T-cell (primary cell): ENCODE data around the gene ORMDL3. TPM values are rescaled to one million over a fixed set of nuclear protein-coding genes. Genes with fewer than 3 reads are reported as not detected.

ENCODE experiments used
- ATAC-seq, 4 experiments: fragments of 200-7000 bp in 3 of 4; fragments of 150-1000 bp in 1 of 4; cut with Tn5 transposase; replicated peaks in 1 of 4; 1 replicate in 3 of 4; 2 replicates in 1 of 4; pipeline ENCODE4 v1.10.0; 2021; ENCODE audit warnings: moderate library complexity in 3 of 4, mild to moderate bottlenecking in 2 of 4, moderate number of reproducible peaks in 1 of 4
- CTCF ChIA-PET, 2 donors: fragments of 300-600 bp; sonication (Branson Sonifier 250); formaldehyde crosslinking; loops; one replicate each; lab custom pipeline; 2022; ENCODE audit warnings: antibody characterized with exemption in 2 of 2; lab: Charles Lee
- POLR2A ChIA-PET, 2 donors: fragments of 300-600 bp; sonication (Branson Sonifier 250); formaldehyde crosslinking; loops; one replicate each; lab custom pipeline; 2022; ENCODE audit warnings: antibody characterized with exemption in 2 of 2; lab: Charles Lee
- DNase-seq, 35 experiments: peaks; one replicate each; pipeline versions ENCODE4 v3.0.0 to v3.0.0-alpha.2; 2013 to 2023
- H3K27ac ChIP-seq: one replicate; pipeline ENCODE4 v1.5.1; 2013; ENCODE audit warnings: low read length
- H3K27me3 ChIP-seq, 2 experiments: replicated peaks in 1 of 2; 1 replicate in 1 of 2; 2 replicates in 1 of 2; pipeline versions ENCODE4 v1.6.1 to v1.7.0; 2013; ENCODE audit warnings: low read length in 1 of 2, mixed read lengths in 1 of 2; ENCODE audit not compliant: control insufficient read depth in 2 of 2, insufficient read depth in 2 of 2; ENCODE audit errors: extremely low read depth in 1 of 2
- H3K36me3 ChIP-seq, 2 donors: 1 replicate in 1 of 2; 2 replicates in 1 of 2; pipeline versions ENCODE4 v1.6.1 to v1.7.0; 2013; ENCODE audit warnings: low read length in 1 of 2; ENCODE audit not compliant: control insufficient read depth in 2 of 2, insufficient read depth in 1 of 2; ENCODE audit errors: extremely low read depth in 1 of 2
- H3K4me1 ChIP-seq, 2 experiments: 1 replicate in 1 of 2; 2 replicates in 1 of 2; pipeline versions ENCODE4 v1.6.1 to v1.7.0; 2013; ENCODE audit warnings: low read length in 2 of 2, mixed read lengths in 1 of 2; ENCODE audit not compliant: insufficient read depth in 2 of 2, control insufficient read depth in 1 of 2; ENCODE audit errors: extremely low read depth in 1 of 2
- H3K4me3 ChIP-seq, 2 donors: 1 replicate in 1 of 2; 2 replicates in 1 of 2; pipeline versions ENCODE4 v1.5.1 to v1.7.0; 2013; ENCODE audit warnings: mild to moderate bottlenecking in 2 of 2, low read length in 1 of 2, moderate library complexity in 1 of 2; ENCODE audit not compliant: control insufficient read depth in 1 of 2; ENCODE audit errors: extremely low read depth in 1 of 2
- H3K9me3 ChIP-seq: 2 replicates; pipeline ENCODE4 v1.7.0; 2013
- H3K27ac Mint-ChIP-seq, 2 donors: one replicate each; pipeline ENCODE4 v1.8.0; 2020 to 2021; ENCODE audit warnings: mild to moderate bottlenecking in 2 of 2, mixed read lengths in 2 of 2
- H3K27me3 Mint-ChIP-seq, 2 donors: one replicate each; pipeline ENCODE4 v1.8.0; 2021 to 2022; ENCODE audit warnings: mixed read lengths in 2 of 2
- H3K36me3 Mint-ChIP-seq: one replicate; pipeline ENCODE4 v1.8.0; 2021; ENCODE audit warnings: mixed read lengths
- H3K4me1 Mint-ChIP-seq, 3 donors: one replicate each; pipeline ENCODE4 v1.8.0; 2020 to 2022; ENCODE audit warnings: mixed read lengths in 3 of 3, mild to moderate bottlenecking in 1 of 3
- H3K4me3 Mint-ChIP-seq, 3 donors: one replicate each; pipeline ENCODE4 v1.8.0; 2020 to 2022; ENCODE audit warnings: mild to moderate bottlenecking in 3 of 3, mixed read lengths in 3 of 3, moderate library complexity in 3 of 3
- H3K9me3 Mint-ChIP-seq, 3 donors: one replicate each; pipeline ENCODE4 v1.8.0; 2020 to 2022; ENCODE audit warnings: mixed read lengths in 3 of 3
- whole genome bisulfite sequencing: methylation state at CpG from one replicate; pipeline ENCODE4 v1.1.5; 2013; ENCODE audit warnings: missing lambda C conversion rate; ENCODE audit not compliant: insufficient coverage; 5-methylcytosine and 5-hydroxymethylcytosine counted together
- total RNA-seq, 35 experiments: library from RNA in 6 of 35; stranded (reverse) in 6 of 35; fragments of 120-200 nt in 1 of 35; gene quantifications; one replicate each; pipeline versions ENCODE4 v1.2.1 to v1.2.4 and lab custom pipeline; 2013 to 2026

Gene ORMDL3, protein sequence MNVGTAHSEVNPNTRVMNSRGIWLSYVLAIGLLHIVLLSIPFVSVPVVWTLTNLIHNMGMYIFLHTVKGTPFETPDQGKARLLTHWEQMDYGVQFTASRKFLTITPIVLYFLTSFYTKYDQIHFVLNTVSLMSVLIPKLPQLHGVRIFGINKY
- total RNA-seq, result 100 to 1,000 TPM in 4 of 5 donors, 10 to 100 TPM in 1; 88.3 to 164 (median 124) TPM
- total RNA-seq (2013), result 178 TPM
- 29.1 to 188 (median 113) reads per million in 29 experiments for total RNA-seq (lab: John Stamatoyannopoulos, UW)

DNA sequence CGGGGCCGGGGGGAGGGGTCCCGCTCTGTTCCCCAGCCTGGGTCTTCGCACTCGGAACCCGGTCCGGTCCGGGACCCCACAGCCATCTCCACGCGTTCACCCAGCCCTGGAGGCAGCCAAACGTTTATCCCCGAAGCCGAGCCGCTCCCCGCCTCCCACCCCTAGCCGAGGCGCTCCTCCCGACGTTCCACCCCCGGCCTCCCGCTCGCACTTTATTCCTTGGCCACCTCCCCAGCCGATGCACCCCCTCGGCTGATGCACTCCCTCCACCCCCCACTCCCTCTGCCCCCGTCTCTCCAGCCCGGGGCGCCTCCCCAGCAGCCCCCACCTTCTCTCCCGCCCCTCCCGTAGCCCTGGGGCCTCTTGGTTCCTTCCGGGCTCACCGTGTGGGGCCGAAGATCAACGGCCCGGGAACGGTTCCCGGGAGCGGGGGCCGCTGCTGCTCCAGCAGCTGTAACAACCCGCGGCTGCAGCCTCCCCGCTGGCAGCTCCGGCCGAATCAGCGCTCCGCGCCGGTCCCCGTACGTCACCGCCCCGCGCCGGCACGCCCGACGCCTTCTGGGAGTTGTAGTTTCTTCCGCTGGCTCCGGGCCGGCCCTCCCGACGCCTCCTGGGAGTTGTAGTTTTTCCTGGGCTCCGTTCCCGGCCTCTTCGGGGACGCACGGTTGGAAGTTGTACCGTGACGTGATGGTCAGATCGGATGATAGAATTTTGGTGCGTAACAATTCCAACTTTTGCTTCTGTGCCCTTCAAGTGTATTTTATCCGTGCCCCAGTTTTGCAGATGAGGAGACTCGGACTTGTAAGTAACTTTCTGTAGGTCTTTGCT, at the start of gene ORMDL3, which contains the start of gene LRRC3C:
TSS of gene ORMDL3 (minus strand) at position 501 of the 828 bp plus-strand sequence. CDS start 3,398 bp downstream, outside the sequence.
TSS of gene LRRC3C (plus strand) at position 632 of the 828 bp plus-strand sequence. CDS start 13,792 bp downstream, outside the sequence.
- Histone ChIP-seq H3K27ac (peak within 1 kb of the TSS; percentile 76), H3K9me3 (no peaks in the 10 kb centered on the region), H3K36me3 (peaks cover 10 to 20% of the 10 kb centered on the region in 2 donors), H3K27me3 (no peaks in the 10 kb centered on the region), H3K4me1 (peaks cover 27 to 53% of the 10 kb centered on the region in 2 experiments), H3K4me3 (peak within 1 kb of the TSS; percentile 93 to 95)
- H3K4me1 Mint-ChIP-seq, result peaks cover 49 to 56% (median 51%) of the 10 kb centered on the region in 3 donors
- ChIA-PET CTCF (interaction anchor here in 1 of 2 donors (1.0 to 1.3 kb wide), 4 partner anchors 53 to 306 kb away, joined by 3 to 4 read pairs (median 3); partner anchors contain the start of gene PSMD3), POLR2A (no interaction called here)
- no peaks in the 10 kb centered on the region for H3K9me3 Mint-ChIP-seq
- peak; percentile 79 to 86 (median 84) for ATAC-seq
- H3K36me3 Mint-ChIP-seq, result peaks cover 14% of the 10 kb centered on the region
- H3K4me3 Mint-ChIP-seq, result peak within 1 kb of the TSS; percentile 90 to 99 (median 97)
- DNase-seq, result peak; percentile 77 to 95 (median 87)
- 1% methylated on average over 61 of the region's 72 CpGs for WGBS
- H3K27ac Mint-ChIP-seq, result peak within 1 kb of the TSS; percentile 96 to 98
- H3K27me3 Mint-ChIP-seq, result no peaks in the 10 kb centered on the region

DNA sequence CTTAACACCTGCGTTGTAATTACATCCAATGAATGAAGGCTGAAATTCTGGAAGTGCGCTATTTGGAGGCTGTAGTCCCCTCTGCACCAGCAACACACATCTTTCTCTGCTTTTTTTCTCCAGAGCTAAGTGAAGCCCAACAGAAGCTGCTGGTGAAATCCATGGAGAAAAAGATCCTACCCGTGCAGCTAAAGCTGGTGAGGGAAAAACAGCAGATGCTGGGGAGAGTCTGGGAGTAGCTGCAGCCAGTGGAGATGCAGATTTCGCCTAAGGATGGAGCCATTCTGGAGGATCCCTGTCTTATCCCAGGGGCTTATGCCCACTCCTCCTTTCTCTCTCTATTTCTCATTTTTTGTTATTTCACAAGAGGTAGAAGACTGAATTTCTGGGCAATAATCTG, 48.4 kb upstream of the ORMDL3 start:
- Histone ChIP-seq H3K27me3 (peaks cover 0 to 13% of the 10 kb centered on the region in 2 experiments), H3K4me1 (peaks cover 2 to 7% of the 10 kb centered on the region in 2 experiments), H3K36me3 (no peaks in the 10 kb centered on the region), H3K4me3 (no peak overlapping the region), H3K27ac (no peak overlapping the region), H3K9me3 (no peaks in the 10 kb centered on the region)
- ATAC-seq (no peak), DNase-seq (no peak)
- WGBS, result no CpG with 5 or more reads among the region's 4 CpGs
- CTCF ChIA-PET, result interaction anchor here in 1 of 2 donors (1.7 kb wide), 1 partner anchor 19 kb away, joined by 5 read pairs; no protein-coding TSS in a partner anchor
- Mint-ChIP-seq H3K36me3 (no peaks in the 10 kb centered on the region), H3K27ac (no peak overlapping the region), H3K9me3 (no peaks in the 10 kb centered on the region), H3K4me1 (peaks cover 9 to 14% (median 13%) of the 10 kb centered on the region in 3 donors), H3K27me3 (peaks cover 15% of the 10 kb centered on the region in 2 donors), H3K4me3 (no peak overlapping the region)
- POLR2A ChIA-PET, result interaction anchor here (0.7 kb wide), 3 partner anchors 29 to 275 kb away, joined by 3 to 6 read pairs (median 4); no protein-coding TSS in a partner anchor

DNA sequence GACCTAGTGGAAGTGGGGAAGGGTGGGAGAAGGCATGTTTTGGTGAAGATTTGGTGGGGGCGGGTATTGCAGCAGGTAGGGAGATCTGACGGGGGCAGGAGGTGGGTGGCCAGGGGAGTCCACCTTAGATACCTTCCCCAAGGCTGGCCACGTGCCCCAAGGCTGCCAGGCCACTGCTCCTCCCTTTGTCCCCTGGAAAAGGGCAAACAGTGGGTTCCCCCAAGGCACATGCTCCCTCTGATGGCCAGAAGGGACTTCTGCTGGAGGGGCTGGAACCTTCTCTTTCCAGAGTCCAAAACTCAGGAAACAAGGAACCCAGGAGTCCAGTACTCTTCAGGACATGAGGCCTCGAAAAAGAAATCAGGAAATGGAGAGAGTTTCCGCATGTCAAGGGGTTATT, 47.0 kb upstream of the ORMDL3 start:
- no peaks in the 10 kb centered on the region for H3K4me1 ChIP-seq
- DNase-seq (no peak), ATAC-seq (no peak)
- ChIA-PET POLR2A (interaction anchor here in 1 of 2 donors (0.6 to 1.0 kb wide), 2 partner anchors 12 to 20 kb away, joined by 11 to 14 read pairs; no protein-coding TSS in a partner anchor), CTCF (interaction anchor here (0.6 to 0.7 kb wide), 4 partner anchors 91 to 1416 kb away, joined by 3 to 9 read pairs (median 3); no protein-coding TSS in a partner anchor)
- no peaks in the 10 kb centered on the region for H3K9me3 ChIP-seq
- H3K36me3 ChIP-seq, result no peaks in the 10 kb centered on the region
- no peak overlapping the region for H3K27ac Mint-ChIP-seq
- H3K4me3 Mint-ChIP-seq, result no peak overlapping the region
- H3K9me3 Mint-ChIP-seq, result no peaks in the 10 kb centered on the region
- H3K27me3 ChIP-seq, result peaks cover 0 to 20% of the 10 kb centered on the region in 2 experiments
- H3K4me3 ChIP-seq, result no peak overlapping the region
- H3K4me1 Mint-ChIP-seq, result peaks cover 0 to 3% (median 3%) of the 10 kb centered on the region in 3 donors
- H3K27ac ChIP-seq, result no peak overlapping the region
- peaks cover 22 to 23% of the 10 kb centered on the region in 2 donors for H3K27me3 Mint-ChIP-seq
- WGBS, result 40% methylated on average over 2 of the region's 5 CpGs
- H3K36me3 Mint-ChIP-seq, result no peaks in the 10 kb centered on the region

DNA sequence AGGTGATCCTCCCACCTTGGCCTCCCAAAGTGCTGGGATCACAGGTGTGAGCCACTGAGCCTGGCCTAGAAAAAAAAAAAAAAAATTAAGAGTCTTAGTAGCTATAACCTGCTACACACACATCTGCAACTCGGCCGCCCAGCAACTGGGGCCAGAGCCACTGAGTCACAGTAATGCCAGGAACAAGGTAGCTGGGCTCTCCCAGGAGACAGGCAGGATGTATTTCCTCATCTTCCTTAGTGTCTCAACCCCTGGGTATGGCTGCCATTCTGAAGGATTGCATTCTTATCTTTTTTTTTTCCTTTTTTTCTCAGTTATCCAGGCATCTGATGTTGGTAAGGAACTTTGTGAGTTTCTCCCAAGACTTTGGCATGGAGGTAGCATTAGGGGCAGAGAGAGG, 46.1 kb upstream of the ORMDL3 start:
- no peak overlapping the region for H3K4me3 Mint-ChIP-seq
- peaks cover 0 to 3% (median 0%) of the 10 kb centered on the region in 3 donors for H3K4me1 Mint-ChIP-seq
- no peaks in the 10 kb centered on the region for H3K9me3 Mint-ChIP-seq
- H3K27ac ChIP-seq, result no peak overlapping the region
- DNase-seq (no peak), ATAC-seq (no peak)
- no peaks in the 10 kb centered on the region for H3K36me3 Mint-ChIP-seq
- H3K4me1 ChIP-seq, result peaks cover 0 to under 1% of the 10 kb centered on the region in 2 experiments
- H3K27me3 Mint-ChIP-seq, result peaks cover 22 to 23% of the 10 kb centered on the region in 2 donors
- peaks cover 0 to 16% of the 10 kb centered on the region in 2 experiments for H3K27me3 ChIP-seq
- ChIA-PET CTCF (interaction anchor here (0.7 to 0.9 kb wide), 3 partner anchors 354 to 421 kb away, joined by 3 to 5 read pairs (median 5); no protein-coding TSS in a partner anchor), POLR2A (interaction anchor here in 1 of 2 donors (0.6 kb wide), 1 partner anchor 25 kb away, joined by 4 read pairs; no protein-coding TSS in a partner anchor)
- WGBS, result no CpG with 5 or more reads among the region's 2 CpGs
- no peaks in the 10 kb centered on the region for H3K36me3 ChIP-seq
- H3K4me3 ChIP-seq, result no peak overlapping the region
- H3K9me3 ChIP-seq, result no peaks in the 10 kb centered on the region
- H3K27ac Mint-ChIP-seq, result no peak overlapping the region

DNA sequence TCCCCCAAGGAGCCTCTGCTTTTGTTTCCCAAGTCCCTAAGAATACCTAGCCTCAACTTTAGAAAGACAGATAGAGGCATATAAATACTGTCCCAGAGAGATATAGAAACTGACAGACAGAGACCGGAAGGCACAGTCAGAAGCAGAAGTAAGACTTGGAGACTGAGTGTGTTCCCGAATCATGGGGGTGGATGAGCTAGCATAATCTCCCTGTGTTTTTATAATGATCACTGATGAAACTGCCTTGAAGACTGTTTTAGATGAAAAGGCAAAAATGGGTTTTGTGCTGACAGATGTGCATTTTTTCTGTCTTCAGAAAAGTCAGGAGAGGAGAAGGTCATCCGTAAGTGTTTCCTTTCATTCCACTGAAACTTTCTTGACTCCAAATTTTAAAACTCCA, 44.9 kb upstream of the ORMDL3 start:
- no peaks in the 10 kb centered on the region for H3K9me3 Mint-ChIP-seq
- H3K27me3 ChIP-seq, result peaks cover 0 to 16% of the 10 kb centered on the region in 2 experiments
- H3K36me3 Mint-ChIP-seq, result no peaks in the 10 kb centered on the region
- ChIA-PET POLR2A (no interaction called here), CTCF (no interaction called here)
- H3K36me3 ChIP-seq, result no peaks in the 10 kb centered on the region
- no peak overlapping the region for H3K4me3 ChIP-seq
- ATAC-seq, result no peak
- no peak overlapping the region for H3K27ac ChIP-seq
- 47% methylated on average over 2 of the region's 3 CpGs for WGBS
- no peaks in the 10 kb centered on the region for H3K9me3 ChIP-seq
- no peak overlapping the region for H3K27ac Mint-ChIP-seq
- H3K27me3 Mint-ChIP-seq, result peaks cover 22 to 23% of the 10 kb centered on the region in 2 donors
- H3K4me1 ChIP-seq, result peaks cover 0 to 12% of the 10 kb centered on the region in 2 experiments
- no peak for DNase-seq
- H3K4me3 Mint-ChIP-seq, result no peak overlapping the region
- H3K4me1 Mint-ChIP-seq, result peaks cover 0 to 5% (median 0%) of the 10 kb centered on the region in 3 donors
